Thymus (tissue), 11 donors: ENCODE measurements around the gene NAPG. TPM values are rescaled to one million over a fixed set of nuclear protein-coding genes. Genes with fewer than 3 reads are reported as not detected.

ENCODE experiments used
- DNase-seq, 9 donors: peaks; one replicate each; pipeline ENCODE4 v3.0.0-alpha.2; 2013; ENCODE audit warnings: low spot score in 9 of 9, low read depth in 6 of 9, missing footprints in 1 of 9
- H3K27ac ChIP-seq, 2 donors: one replicate each; pipeline ENCODE4 v1.5.1; 2013; ENCODE audit warnings: control low read depth in 1 of 2, low read depth in 1 of 2, low read length in 1 of 2, mild to moderate bottlenecking in 1 of 2, moderate library complexity in 1 of 2
- H3K27me3 ChIP-seq, 2 donors: one replicate each; pipeline ENCODE4 v1.5.1; 2013; ENCODE audit warnings: low read length in 1 of 2; ENCODE audit not compliant: control insufficient read depth in 2 of 2, insufficient read depth in 1 of 2
- H3K36me3 ChIP-seq, 2 donors: one replicate each; pipeline ENCODE4 v1.5.1; 2013; ENCODE audit warnings: low read length in 1 of 2, mild to moderate bottlenecking in 1 of 2, moderate library complexity in 1 of 2; ENCODE audit not compliant: control insufficient read depth in 2 of 2, insufficient read depth in 2 of 2
- H3K4me1 ChIP-seq, 2 donors: one replicate each; pipeline ENCODE4 v1.5.1; 2013; ENCODE audit warnings: low read length in 2 of 2; ENCODE audit not compliant: control insufficient read depth in 2 of 2, insufficient read depth in 2 of 2
- H3K4me3 ChIP-seq, 2 donors: one replicate each; pipeline ENCODE4 v1.5.1; 2013; ENCODE audit warnings: low read length in 2 of 2, control low read depth in 1 of 2, mild to moderate bottlenecking in 1 of 2
- H3K9me3 ChIP-seq, 2 donors: one replicate each; pipeline ENCODE4 v1.5.1; 2013; ENCODE audit warnings: low read length in 1 of 2, mild to moderate bottlenecking in 1 of 2; ENCODE audit not compliant: control insufficient read depth in 2 of 2, insufficient read depth in 1 of 2
- WGBS: extraction: QIAGEN DNeasy Blood & Tissue Kit; methylation state at CpG from one replicate; pipeline ENCODE4 v1.1.7; 2013; 5-methylcytosine and 5-hydroxymethylcytosine counted together
- polyA plus RNA-seq: library from polyadenylated mRNA; stranded (reverse); fragments of 200-250 nt; gene quantifications from one replicate; pipeline ENCODE4 v1.2.3, GENCODE V29; 2013
- total RNA-seq: library from RNA; stranded (reverse); fragments of 120-200 nt; gene quantifications from one replicate; pipeline ENCODE4 v1.2.4, GENCODE V29; 2013
- donor health status: healthy.

NAPG gene
- total and polyA plus RNA-seq, 2 donors, result 18.9 to 26.7 TPM

DNA sequence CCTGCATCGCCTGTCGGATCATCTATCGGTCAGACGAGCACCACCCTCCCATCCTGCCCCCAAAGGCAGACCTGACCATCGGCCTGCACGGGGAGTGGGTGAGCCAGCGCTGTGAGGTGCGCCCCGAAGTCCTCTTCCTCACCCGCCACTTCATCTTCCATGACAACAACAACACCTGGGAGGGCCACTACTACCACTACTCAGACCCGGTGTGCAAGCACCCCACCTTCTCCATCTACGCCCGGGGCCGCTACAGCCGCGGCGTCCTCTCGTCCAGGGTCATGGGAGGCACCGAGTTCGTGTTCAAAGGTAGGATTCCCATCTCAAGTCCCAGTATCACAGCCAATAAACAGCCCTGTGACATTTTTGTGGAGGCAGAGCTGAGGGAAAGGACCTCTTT is 40.4 kb upstream of the NAPG start:
- WGBS, result 98% methylated on average over 20 of the region's 20 CpGs
- Histone ChIP-seq H3K4me1 (peaks cover 43 to 77% of the 10 kb centered on the region in 2 donors), H3K4me3 (no peak overlapping the region), H3K27ac (no peak overlapping the region), H3K27me3 (no peaks in the 10 kb centered on the region), H3K36me3 (no peaks in the 10 kb centered on the region), H3K9me3 (no peaks in the 10 kb centered on the region)
- DNase-seq, result no peak

DNA sequence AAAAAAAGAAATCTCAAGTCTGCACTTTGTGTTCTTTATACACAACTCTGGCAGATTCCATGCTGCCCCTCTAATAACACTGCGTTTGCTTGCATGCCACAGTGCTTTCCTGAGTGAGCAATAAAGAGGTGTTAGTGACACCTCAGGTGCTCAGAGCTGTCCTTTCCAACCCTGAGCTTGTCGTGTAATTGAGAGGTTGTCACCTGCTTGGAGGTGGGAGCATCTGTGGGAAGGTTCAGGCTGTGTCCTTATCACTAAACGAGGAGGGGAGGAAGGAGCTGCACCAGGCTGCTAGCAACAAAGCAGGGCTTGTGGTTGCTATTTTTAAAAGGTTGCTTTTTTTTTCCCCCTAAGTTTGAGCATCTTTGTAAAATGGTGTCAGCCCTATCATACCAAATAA is 39.5 kb upstream of the NAPG start:
- no peaks in the 10 kb centered on the region for H3K9me3 ChIP-seq
- 30% methylated on average over 3 of the region's 3 CpGs for WGBS
- no peak overlapping the region for H3K4me3 ChIP-seq
- no peaks in the 10 kb centered on the region for H3K36me3 ChIP-seq
- H3K4me1 ChIP-seq, result peaks cover 49 to 85% of the 10 kb centered on the region in 2 donors
- no peaks in the 10 kb centered on the region for H3K27me3 ChIP-seq
- H3K27ac ChIP-seq, result peak overlapping the region in 1 of 2 donors; percentile 67
- DNase-seq, result peak in 1 of 9 donors; percentile 57

- 48% methylated on average over 6 of the region's 6 CpGs for WGBS
- Histone ChIP-seq H3K27ac (peak overlapping the region in 1 of 2 donors; percentile 67), H3K4me3 (no peak overlapping the region), H3K9me3 (no peaks in the 10 kb centered on the region), H3K4me1 (peaks cover 49 to 83% of the 10 kb centered on the region in 2 donors), H3K36me3 (no peaks in the 10 kb centered on the region), H3K27me3 (no peaks in the 10 kb centered on the region)
- DNase-seq, result peak in 5 of 9 donors; percentile 58 to 88 (median 70)
Measured at GRCh38 chr18:10487154-10487553, 38.7 kb upstream of the NAPG start.

DNA sequence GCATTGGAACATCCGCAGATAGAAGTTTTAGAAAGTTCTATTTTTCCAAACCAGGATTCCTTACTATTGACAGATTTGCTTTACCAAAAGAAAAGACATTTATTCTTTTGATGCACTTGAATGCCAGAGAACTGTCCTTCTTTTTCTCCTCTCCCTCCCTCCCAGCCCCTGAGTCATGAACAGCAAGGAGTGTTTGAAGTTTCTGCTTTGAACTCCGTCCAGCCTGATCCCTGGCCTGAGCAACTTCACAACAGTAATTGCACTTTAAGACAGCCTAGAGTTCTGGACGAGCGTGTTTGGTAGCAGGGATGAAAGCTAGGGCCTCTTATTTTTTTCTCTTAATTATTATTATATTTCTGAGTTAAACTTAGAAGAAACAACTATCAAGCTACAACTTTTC is 37.8 kb upstream of the NAPG start:
- DNase-seq, result no peak
- no peaks in the 10 kb centered on the region for H3K36me3 ChIP-seq
- no peak overlapping the region for H3K4me3 ChIP-seq
- WGBS, result 88% methylated on average over 4 of the region's 4 CpGs
- no peaks in the 10 kb centered on the region for H3K9me3 ChIP-seq
- no peaks in the 10 kb centered on the region for H3K27me3 ChIP-seq
- H3K27ac ChIP-seq, result no peak overlapping the region
- peaks cover 41 to 74% of the 10 kb centered on the region in 2 donors for H3K4me1 ChIP-seq

DNA sequence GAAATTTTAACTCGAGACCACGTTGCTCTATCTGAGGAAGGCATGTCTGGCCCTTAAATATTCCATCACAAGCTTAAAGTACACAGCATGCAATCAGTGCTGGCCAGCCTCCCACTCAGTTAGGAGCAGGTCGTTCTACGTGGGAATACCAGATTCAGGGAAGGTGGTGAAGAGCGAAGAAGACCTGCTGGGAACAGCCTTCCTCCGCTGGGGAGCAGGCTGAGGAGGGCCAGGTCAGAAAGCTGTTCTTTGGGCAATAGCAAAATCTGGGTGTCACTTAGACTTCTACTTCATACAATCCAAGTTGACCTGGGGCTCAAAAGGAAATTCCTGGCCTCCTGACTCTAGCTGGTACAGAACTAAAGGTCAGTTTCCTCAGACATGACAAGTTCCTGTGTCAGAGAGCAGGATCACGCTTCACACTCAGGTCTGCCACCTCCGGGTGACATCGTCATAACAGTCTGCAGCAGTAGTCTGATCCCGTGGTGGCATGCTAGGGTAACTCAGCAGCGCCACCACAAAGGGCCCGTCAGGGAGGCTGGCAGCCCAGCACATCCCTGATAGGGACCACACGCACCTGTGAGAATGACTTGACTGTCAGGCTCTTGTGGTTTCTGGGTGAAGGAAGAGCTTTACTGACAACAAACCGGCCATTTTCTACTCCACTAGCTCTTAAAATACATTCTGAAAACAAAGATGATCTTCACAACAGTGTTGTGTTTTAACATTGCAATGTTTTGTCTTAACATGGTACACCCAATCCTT is 35.2 kb upstream of the NAPG start:
- H3K27ac ChIP-seq, result peak overlapping the region; percentile 25 to 81
- peak; percentile 71 to 97 (median 88) for DNase-seq
- no peaks in the 10 kb centered on the region for H3K9me3 ChIP-seq
- no peak overlapping the region for H3K4me3 ChIP-seq
- WGBS, result 43% methylated on average over 14 of the region's 14 CpGs
- no peaks in the 10 kb centered on the region for H3K27me3 ChIP-seq
- no peaks in the 10 kb centered on the region for H3K36me3 ChIP-seq
- peaks cover 29 to 58% of the 10 kb centered on the region in 2 donors for H3K4me1 ChIP-seq

DNA sequence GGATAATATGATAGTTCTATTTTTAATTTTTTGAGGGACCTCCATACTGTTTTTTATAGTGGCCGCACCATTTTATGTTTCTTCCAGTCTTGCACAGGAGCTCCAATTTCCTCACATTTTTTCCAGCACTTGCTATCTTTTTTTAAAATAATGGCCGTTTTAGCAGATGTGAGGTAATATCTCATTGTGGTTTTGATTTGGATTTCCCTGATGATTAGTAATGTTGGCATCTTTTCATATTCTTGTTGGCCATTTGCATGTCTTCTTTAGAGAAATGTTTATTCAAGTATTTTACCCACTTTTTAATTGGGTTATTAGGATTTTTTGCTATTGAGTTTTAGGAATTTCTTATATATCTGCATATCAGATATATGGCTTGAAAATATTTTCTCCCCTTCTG is 29.9 kb upstream of the NAPG start:
- peaks cover 0 to 4% of the 10 kb centered on the region in 2 donors for H3K9me3 ChIP-seq
- no peaks in the 10 kb centered on the region for H3K27me3 ChIP-seq
- no peak for DNase-seq
- no peak overlapping the region for H3K4me3 ChIP-seq
- no peaks in the 10 kb centered on the region for H3K36me3 ChIP-seq
- 90% methylated on average over 2 of the region's 2 CpGs for WGBS
- peaks cover 8 to 20% of the 10 kb centered on the region in 2 donors for H3K4me1 ChIP-seq
- H3K27ac ChIP-seq, result no peak overlapping the region

GRCh38 chr18:10497206-10497749 is 28.5 kb upstream of the NAPG start:
- no peak for DNase-seq
- Histone ChIP-seq H3K4me3 (no peak overlapping the region), H3K9me3 (peaks cover 0 to 4% of the 10 kb centered on the region in 2 donors), H3K36me3 (no peaks in the 10 kb centered on the region), H3K27ac (no peak overlapping the region), H3K27me3 (no peaks in the 10 kb centered on the region), H3K4me1 (peaks cover 5 to 10% of the 10 kb centered on the region in 2 donors)

GRCh38 chr18:10499230-10499629 is 26.6 kb upstream of the NAPG start:
- Histone ChIP-seq H3K4me3 (no peak overlapping the region), H3K27ac (peak overlapping the region in 1 of 2 donors; percentile 21), H3K36me3 (no peaks in the 10 kb centered on the region), H3K9me3 (peaks cover 0 to 4% of the 10 kb centered on the region in 2 donors), H3K4me1 (peaks cover 5 to 10% of the 10 kb centered on the region in 2 donors), H3K27me3 (no peaks in the 10 kb centered on the region)
- DNase-seq, result peak in 4 of 9 donors; percentile 46 to 80 (median 56)
- 20% methylated on average over 6 of the region's 6 CpGs for WGBS

- H3K27me3 ChIP-seq, result no peaks in the 10 kb centered on the region
- peaks cover 0 to 6% of the 10 kb centered on the region in 2 donors for H3K9me3 ChIP-seq
- H3K4me1 ChIP-seq, result peaks cover 5 to 10% of the 10 kb centered on the region in 2 donors
- no peak overlapping the region for H3K4me3 ChIP-seq
- WGBS, result 66% methylated on average over 2 of the region's 2 CpGs
- no peak for DNase-seq
- no peak overlapping the region for H3K27ac ChIP-seq
- H3K36me3 ChIP-seq, result no peaks in the 10 kb centered on the region
Measured at GRCh38 chr18:10500038-10500437, 25.8 kb upstream of the NAPG start.
